ENCODE measurements around the gene CD300A. TPM values are rescaled to one million over a fixed set of nuclear protein-coding genes. Genes with fewer than 3 reads are reported as not detected.

Gene CD300A
- total RNA-seq, 2 donors from 2014 or later: not detected

DNA sequence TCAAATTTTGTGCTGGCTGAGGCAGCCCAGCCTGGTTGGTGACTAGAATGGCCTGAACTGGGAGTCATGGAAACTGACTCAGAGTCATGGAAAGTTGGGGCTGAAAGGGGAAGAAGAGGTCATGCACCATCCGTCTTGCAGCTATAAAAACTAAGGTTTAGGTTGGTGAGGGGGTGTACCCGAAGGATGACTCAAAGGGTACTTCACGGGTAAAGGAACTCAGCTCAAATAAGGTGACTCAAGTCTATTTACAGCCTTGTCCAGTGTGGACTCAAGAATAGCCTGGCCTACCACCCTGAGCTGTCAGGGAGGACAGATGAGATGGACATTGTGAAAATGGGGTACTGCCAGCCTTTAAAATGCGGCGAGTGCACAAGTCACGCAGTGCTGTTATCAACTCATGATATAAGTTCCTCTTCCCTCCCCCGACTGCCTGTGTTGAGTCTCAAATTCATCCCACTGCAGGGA, 46.2 kb downstream of the CD300A start:
- Histone ChIP-seq H3K4me3 (ENCODE audit: low read length) (no peak overlapping the region), H3K9ac (ENCODE audit: extremely low read depth, low read length, poor library complexity, severe bottlenecking) (no peak overlapping the region), H3K36me3 (ENCODE audit: control insufficient read depth, insufficient read depth, low read length) (no peaks in the 10 kb centered on the region), H3K4me1 (ENCODE audit: control insufficient read depth, insufficient read depth, low read length) (no peaks in the 10 kb centered on the region), H3K9me3 (ENCODE audit: control insufficient read depth, low read length) (peaks cover 15% of the 10 kb centered on the region), H3K27me3 (ENCODE audit: control insufficient read depth, insufficient read depth, low read length, poor library complexity, severe bottlenecking) (peaks cover 17% of the 10 kb centered on the region), H3K27ac (ENCODE audit: low read depth, low read length) (no peak overlapping the region)
- Mint-ChIP-seq H3K4me1 (no peaks in the 10 kb centered on the region), H3K27ac (no peak overlapping the region), H3K27me3 (ENCODE audit: insufficient read depth) (peaks cover 33% of the 10 kb centered on the region), H3K4me3 (no peak overlapping the region), H3K9me3 (peaks cover 19% of the 10 kb centered on the region), H3K36me3 (ENCODE audit: low read depth) (peaks cover 9% of the 10 kb centered on the region)
- no peak for DNase-seq
- TF ChIP-seq, protein P1, sequence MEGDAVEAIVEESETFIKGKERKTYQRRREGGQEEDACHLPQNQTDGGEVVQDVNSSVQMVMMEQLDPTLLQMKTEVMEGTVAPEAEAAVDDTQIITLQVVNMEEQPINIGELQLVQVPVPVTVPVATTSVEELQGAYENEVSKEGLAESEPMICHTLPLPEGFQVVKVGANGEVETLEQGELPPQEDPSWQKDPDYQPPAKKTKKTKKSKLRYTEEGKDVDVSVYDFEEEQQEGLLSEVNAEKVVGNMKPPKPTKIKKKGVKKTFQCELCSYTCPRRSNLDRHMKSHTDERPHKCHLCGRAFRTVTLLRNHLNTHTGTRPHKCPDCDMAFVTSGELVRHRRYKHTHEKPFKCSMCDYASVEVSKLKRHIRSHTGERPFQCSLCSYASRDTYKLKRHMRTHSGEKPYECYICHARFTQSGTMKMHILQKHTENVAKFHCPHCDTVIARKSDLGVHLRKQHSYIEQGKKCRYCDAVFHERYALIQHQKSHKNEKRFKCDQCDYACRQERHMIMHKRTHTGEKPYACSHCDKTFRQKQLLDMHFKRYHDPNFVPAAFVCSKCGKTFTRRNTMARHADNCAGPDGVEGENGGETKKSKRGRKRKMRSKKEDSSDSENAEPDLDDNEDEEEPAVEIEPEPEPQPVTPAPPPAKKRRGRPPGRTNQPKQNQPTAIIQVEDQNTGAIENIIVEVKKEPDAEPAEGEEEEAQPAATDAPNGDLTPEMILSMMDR (conservative IDR thresholded peaks at IDR 0.05): no peak
- 85 to 98% methylated on average over 5 to 7 of the region's 7 CpGs for WGBS, 2 experiments (ENCODE audit: insufficient coverage in 1 of 2, insufficient read length in 1 of 2)

DNA sequence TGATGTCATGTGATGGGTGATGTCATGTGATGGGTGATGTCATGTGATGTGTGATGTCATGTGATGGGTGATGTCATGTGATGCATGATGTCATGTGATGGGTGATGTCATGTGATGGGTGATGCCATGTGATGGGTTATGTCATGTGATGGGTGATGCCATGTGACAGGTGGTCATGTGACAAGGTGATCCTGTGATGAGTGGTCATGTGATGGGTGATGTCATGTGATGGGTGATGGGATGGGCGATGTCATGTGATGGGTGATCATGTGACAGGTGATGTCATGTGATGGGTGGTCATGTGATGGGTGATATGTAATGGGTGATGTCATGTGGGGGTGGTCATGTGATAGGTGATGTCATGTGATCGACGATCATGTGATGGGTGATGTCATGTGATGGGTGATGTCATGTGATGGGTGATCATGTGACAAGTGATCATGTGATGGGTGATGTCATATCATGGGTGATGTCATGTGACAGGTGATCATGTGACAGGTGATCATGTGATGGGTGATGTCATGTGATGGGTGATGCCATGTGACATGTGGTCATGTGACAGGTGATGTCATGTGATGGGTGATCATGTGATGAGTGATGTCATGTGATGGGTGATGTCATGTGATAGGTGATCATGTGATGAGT, 47.7 kb downstream of the CD300A start:
- peak; percentile 88 for DNase-seq
- Mint-ChIP-seq H3K27me3 (ENCODE audit: insufficient read depth) (peaks cover 33% of the 10 kb centered on the region), H3K9me3 (peaks cover 22% of the 10 kb centered on the region), H3K36me3 (ENCODE audit: low read depth) (peaks cover 9% of the 10 kb centered on the region), H3K4me3 (no peak overlapping the region), H3K27ac (peak overlapping the region; percentile 95), H3K4me1 (no peaks in the 10 kb centered on the region)
- TF ChIP-seq, protein P1 (conservative IDR thresholded peaks at IDR 0.05): no peak
- Histone ChIP-seq H3K27me3 (ENCODE audit: control insufficient read depth, insufficient read depth, low read length, poor library complexity, severe bottlenecking) (peaks cover 17% of the 10 kb centered on the region), H3K27ac (ENCODE audit: low read depth, low read length) (peak overlapping the region; percentile 45), H3K4me1 (ENCODE audit: control insufficient read depth, insufficient read depth, low read length) (no peaks in the 10 kb centered on the region), H3K9ac (ENCODE audit: extremely low read depth, low read length, poor library complexity, severe bottlenecking) (no peak overlapping the region), H3K4me3 (ENCODE audit: low read length) (no peak overlapping the region), H3K9me3 (ENCODE audit: control insufficient read depth, low read length) (peaks cover 15% of the 10 kb centered on the region), H3K36me3 (ENCODE audit: control insufficient read depth, insufficient read depth, low read length) (no peaks in the 10 kb centered on the region)
- 90 to 94% methylated on average over 3 of the region's 3 CpGs for WGBS, 2 experiments (ENCODE audit: insufficient coverage in 1 of 2, insufficient read length in 1 of 2)

DNA sequence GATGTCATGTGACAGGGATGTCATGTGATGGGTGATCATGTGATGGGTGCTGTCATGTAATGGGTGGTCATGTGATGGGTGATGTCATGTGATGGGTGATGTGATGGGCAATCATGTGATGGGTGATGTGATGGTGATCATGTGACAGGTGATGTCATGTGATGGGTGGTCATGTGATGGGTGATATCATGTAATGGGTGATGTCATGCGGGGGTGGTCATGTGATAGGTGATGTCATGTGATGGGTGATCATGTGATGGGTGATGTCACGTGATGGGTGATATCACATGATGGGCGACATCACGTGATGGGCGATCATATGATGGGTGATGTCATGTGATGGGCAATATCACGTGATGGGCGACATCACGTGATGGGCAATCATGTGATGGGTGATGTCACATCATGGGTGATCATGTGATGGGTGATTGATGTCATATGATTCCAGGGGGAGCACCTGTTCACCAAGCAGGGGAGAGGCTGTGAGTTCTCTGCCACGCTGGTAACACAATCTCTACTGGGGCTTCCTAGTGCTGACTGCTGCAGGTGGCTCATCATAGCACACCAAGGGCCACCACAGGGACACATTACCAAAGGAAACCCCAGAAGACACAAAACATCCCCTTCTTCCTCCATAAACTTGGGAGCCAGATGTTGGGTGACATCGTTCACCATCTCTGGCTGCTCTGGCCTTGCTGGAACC, 48.3 kb downstream of the CD300A start:
- Histone ChIP-seq H3K4me3 (ENCODE audit: low read length) (no peak overlapping the region), H3K36me3 (ENCODE audit: control insufficient read depth, insufficient read depth, low read length) (no peaks in the 10 kb centered on the region), H3K9ac (ENCODE audit: extremely low read depth, low read length, poor library complexity, severe bottlenecking) (no peak overlapping the region), H3K27me3 (ENCODE audit: control insufficient read depth, insufficient read depth, low read length, poor library complexity, severe bottlenecking) (peaks cover 11% of the 10 kb centered on the region), H3K27ac (ENCODE audit: low read depth, low read length) (no peak overlapping the region), H3K9me3 (ENCODE audit: control insufficient read depth, low read length) (peaks cover 15% of the 10 kb centered on the region), H3K4me1 (ENCODE audit: control insufficient read depth, insufficient read depth, low read length) (no peaks in the 10 kb centered on the region)
- Mint-ChIP-seq H3K9me3 (peaks cover 22% of the 10 kb centered on the region), H3K27ac (peak overlapping the region; percentile 95), H3K36me3 (ENCODE audit: low read depth) (peaks cover 9% of the 10 kb centered on the region), H3K27me3 (ENCODE audit: insufficient read depth) (peaks cover 33% of the 10 kb centered on the region), H3K4me3 (no peak overlapping the region), H3K4me1 (no peaks in the 10 kb centered on the region)
- WGBS, 2 experiments (ENCODE audit: insufficient coverage in 1 of 2, insufficient read length in 1 of 2): 90 to 93% methylated on average over 10 of the region's 10 CpGs
- TF ChIP-seq, protein P1 (conservative IDR thresholded peaks at IDR 0.05): no peak
- no peak for DNase-seq

Measured in endodermal cell (in vitro differentiated cells).